Left ventricle myocardium inferior (tissue), 1 donor: Measurements from ENCODE around the gene MLLT6. TPM values are rescaled to one million over a fixed set of nuclear protein-coding genes. Genes with fewer than 3 reads are reported as not detected.

Experiments used
- DNase-seq: peaks from one replicate; pipeline ENCODE4 v3.0.0-alpha.2; 2020
- H3K27ac ChIP-seq: fragments of 200-600 bp; replicated peaks from 2 replicates; pipeline ENCODE4 v1.8.0; 2021
- H3K27me3 ChIP-seq: fragments of 200-600 bp; 2 replicates; pipeline ENCODE4 v1.8.0; 2021; ENCODE audit warnings: low read depth
- H3K36me3 ChIP-seq: fragments of 200-600 bp; 2 replicates; pipeline ENCODE4 v1.8.0; 2021
- H3K4me1 ChIP-seq: fragments of 200-600 bp; 2 replicates; pipeline ENCODE4 v1.8.0; 2021
- H3K4me3 ChIP-seq: fragments of 200-600 bp; 2 replicates; pipeline ENCODE4 v1.8.0; 2021; ENCODE audit warnings: mild to moderate bottlenecking, moderate library complexity
- H3K9me3 ChIP-seq: fragments of 200-600 bp; replicated peaks from 2 replicates; pipeline ENCODE4 v1.8.0; 2021
- CTCF ChIP-seq: fragments of 200-600 bp; IDR thresholded peaks from 2 replicates; pipeline ENCODE4 v1.8.0; 2021; ENCODE audit warnings: antibody characterized with exemption, mild to moderate bottlenecking, borderline replicate concordance
- intact Hi-C: fragments of 100-400 bp; cut with micrococcal nuclease; formaldehyde crosslinking; loops from one replicate; pipeline ENCODE4 v1.11.0; 2022
- total RNA-seq: library from RNA; stranded (reverse); fragmentation: NEBNext Ultra II Directional; extraction: Animal tissue kit (Norgen Biotek cat#: 25700); gene quantifications from one replicate; pipeline ENCODE4 v1.2.1, GENCODE V29; 2021
- donor health status: DM: no; HTN: yes; CAD: no; lungs with severe emphysema.

The MLLT6 gene
- total RNA-seq, 1 donor from 2014 or later: 74.1 TPM

- intact Hi-C loops: no loop called here
- peak; percentile 51 for DNase-seq
- Histone ChIP-seq H3K4me1 (no peaks in the 10 kb centered on the region), H3K9me3 (no peaks in the 10 kb centered on the region), H3K4me3 (no peak overlapping the region), H3K27ac (peak overlapping the region; percentile 38), H3K36me3 (no peaks in the 10 kb centered on the region), H3K27me3 (no peaks in the 10 kb centered on the region)
- TF ChIP-seq CTCF: no peak
Measured at GRCh38 chr17:38685491-38685890, 19.6 kb upstream of the MLLT6 start.

- H3K27me3 ChIP-seq: no peaks in the 10 kb centered on the region
- no peak overlapping the region for H3K27ac ChIP-seq
- H3K36me3 ChIP-seq: no peaks in the 10 kb centered on the region
- intact Hi-C loops: no loop called here
- no peaks in the 10 kb centered on the region for H3K9me3 ChIP-seq
- H3K4me3 ChIP-seq: no peak overlapping the region
- no peak for DNase-seq
- no peaks in the 10 kb centered on the region for H3K4me1 ChIP-seq
- TF ChIP-seq CTCF: no peak
Measured at GRCh38 chr17:38687286-38687685, 17.8 kb upstream of the MLLT6 start.

- intact Hi-C loops: no loop called here
- Histone ChIP-seq H3K4me3 (no peak overlapping the region), H3K27ac (no peak overlapping the region), H3K36me3 (no peaks in the 10 kb centered on the region), H3K9me3 (no peaks in the 10 kb centered on the region), H3K27me3 (no peaks in the 10 kb centered on the region), H3K4me1 (peaks cover 19% of the 10 kb centered on the region)
- no peak for TF ChIP-seq CTCF
- DNase-seq: no peak
Measured at GRCh38 chr17:38690386-38690785, 14.7 kb upstream of the MLLT6 start.

- H3K9me3 ChIP-seq: no peaks in the 10 kb centered on the region
Measured at GRCh38 chr17:38691154-38691553, 13.9 kb upstream of the MLLT6 start.

GRCh38 chr17:38693700-38694329 lies 11.3 kb upstream of the MLLT6 start:
- Histone ChIP-seq H3K27me3 (no peaks in the 10 kb centered on the region), H3K4me1 (peaks cover 19% of the 10 kb centered on the region), H3K36me3 (no peaks in the 10 kb centered on the region), H3K27ac (peak overlapping the region; percentile 90), H3K9me3 (no peaks in the 10 kb centered on the region), H3K4me3 (no peak overlapping the region)
- peak; percentile 94 for DNase-seq
- intact Hi-C loops: no loop called here
- TF ChIP-seq CTCF: no peak

More at GRCh38 chr17:38691154-38691553, 13.9 kb upstream of the MLLT6 start:
- no peak overlapping the region for H3K27ac ChIP-seq
- DNase-seq: no peak
- TF ChIP-seq CTCF: no peak
- H3K4me1 ChIP-seq: peaks cover 19% of the 10 kb centered on the region
- no peaks in the 10 kb centered on the region for H3K36me3 ChIP-seq
- H3K27me3 ChIP-seq: no peaks in the 10 kb centered on the region
- intact Hi-C loops: no loop called here
- H3K4me3 ChIP-seq: no peak overlapping the region
